ENCODE data around the gene ADAM11. TPM values are rescaled to one million over a fixed set of nuclear protein-coding genes. Genes with fewer than 3 reads are reported as not detected.

The ADAM11 gene
- total and polyA plus RNA-seq, 9 of the 15 experiments (the other 6 are each of a cell fraction or from before 2014, with no cell fraction given): 0.01 to 0.31 (median 0.14) TPM; not detected in 2

GRCh38 chr17:44793885-44794842, 35.4 kb downstream of the ADAM11 start:
- Histone ChIP-seq H3K9me3 (replicated peaks; ENCODE audit: control insufficient read depth, insufficient read depth, low read depth, low read length) (no peaks in the 10 kb centered on the region), H2AFZ (ENCODE audit: low read depth, low read length) (peak overlapping the region; percentile 81), H3K79me2 (ENCODE audit: control insufficient read depth, insufficient read depth, low read length) (no peaks in the 10 kb centered on the region), H3K4me3 (no peak overlapping the region), H3K9ac (ENCODE audit: insufficient read depth in 1 of 2, low read depth in 2 of 2, low read length in 2 of 2) (peak overlapping the region in 1 of 2 experiments; percentile 11; a peak in 1 of 4 replicates), H3K27me3 (ENCODE audit: control insufficient read depth in 2 of 2, insufficient read depth in 2 of 2, low read length in 2 of 2) (peaks cover 5 to 8% of the 10 kb centered on the region in 2 experiments; a peak in 4 of 5 replicates), H3K27ac (ENCODE audit: extremely low read depth, low read depth, low read length) (peak overlapping the region; percentile 40; the same call in 1 of the 3 replicates), H3K9me1 (ENCODE audit: control insufficient read depth, insufficient read depth, low read length) (no peaks in the 10 kb centered on the region), H4K20me1 (replicated peaks; ENCODE audit: control insufficient read depth, insufficient read depth, low read length) (no peaks in the 10 kb centered on the region), H3K36me3 (ENCODE audit: control insufficient read depth, insufficient read depth, low read length) (no peaks in the 10 kb centered on the region), H3K4me2 (ENCODE audit: insufficient read depth, low read length) (peak overlapping the region; percentile 16; the same call in 1 of the 2 replicates), H3K4me1 (replicated peaks in 1 of 2; ENCODE audit: control insufficient read depth in 2 of 2, insufficient read depth in 2 of 2, low read length in 2 of 2) (peaks cover 0 to 5% of the 10 kb centered on the region in 2 experiments; a peak in 4 of 5 replicates)
- FAIRE-seq (no peak), ATAC-seq (peak; percentile 43; the same call in 2 of the 3 replicates), DNase-seq (ENCODE audit: extremely low read depth in 1 of 4, low spot score in 3 of 4) (no peak)
- intact Hi-C loops (cut with micrococcal nuclease): no loop called here
- WGBS (ENCODE audit: insufficient coverage, low coverage, missing lambda C conversion rate): 69% methylated on average over 17 of the region's 18 CpGs
- in situ Hi-C loops (cut with MboI): no loop called here
- no peak for TF ChIP-seq ELF4 (CRISPR knock-in tag; IDR thresholded peaks at IDR 0.05)
- TF ChIP-seq XRCC4 (IDR thresholded peaks at IDR 0.05; ENCODE audit: extremely low read depth, insufficient read depth, insufficient read length): no peak
- 0 out of 2 replicates have a peak, but pooled peaks have one; percentile 35 for TF ChIP-seq ZNF395 (CRISPR knock-in tag; IDR thresholded peaks at IDR 0.05)
- ChIA-PET POLR2A (interaction anchor here (0.5 to 1.6 kb wide), 6 partner anchors 10 to 255 kb away, joined by 3 to 6 read pairs (median 4); no protein-coding TSS in a partner anchor), CTCF (ENCODE audit: low intra/inter-chr PET ratio) (no interaction called here)
- BruUV-seq (replicated peaks): no TSS peak
